Measurements from ENCODE around the gene TMEM150A.

- no peak for TF ChIP-seq GATA2 (IDR thresholded peaks at IDR 0.05; ENCODE audit: low read depth, low read length)
- no peak for TF ChIP-seq GATA3 (IDR thresholded peaks at IDR 0.05; ENCODE audit: low read depth, low read length)
Measured at GRCh38 chr2:85631316-85631715, 28.8 kb upstream of the TMEM150A start.
